RWPE1 (cell line): ENCODE data around the gene GART.
"Not testable (repeated sequence)": the region's sequence is repeated elsewhere in the genome, so short reads cannot be mapped to it uniquely, and the experiment has no call there.

ENCODE experiments used
- CTCF ChIA-PET: fragments of 350-600 bp; sonication (Branson Sonifier 250); formaldehyde crosslinking; extraction: SDS; loops from one replicate; lab custom pipeline; 2021; lab: Yijun Ruan, JAX
- POLR2A ChIA-PET: fragments of 400-600 bp; formaldehyde crosslinking; extraction: SDS; loops from one replicate; lab custom pipeline; 2020; ENCODE audit warnings: antibody characterized with exemption; ENCODE audit not compliant: low non-redundant PET; lab: Yijun Ruan, JAX
- DNase-seq: peaks from one replicate; pipeline ENCODE4 v3.0.0; 2012; ENCODE audit warnings: low spot score
- H3K27ac ChIP-seq: fragments of 450-650 bp; 2 replicates; pipeline ENCODE4 v1.5.1; 2017
- TF ChIP-seq, protein P1 (sequence below): fragments of 450-650 bp; conservative IDR thresholded peaks from 2 replicates; pipeline ENCODE4 v1.5.1; 2017; ENCODE audit warnings: low read depth, mild to moderate bottlenecking

GART gene

DNA sequence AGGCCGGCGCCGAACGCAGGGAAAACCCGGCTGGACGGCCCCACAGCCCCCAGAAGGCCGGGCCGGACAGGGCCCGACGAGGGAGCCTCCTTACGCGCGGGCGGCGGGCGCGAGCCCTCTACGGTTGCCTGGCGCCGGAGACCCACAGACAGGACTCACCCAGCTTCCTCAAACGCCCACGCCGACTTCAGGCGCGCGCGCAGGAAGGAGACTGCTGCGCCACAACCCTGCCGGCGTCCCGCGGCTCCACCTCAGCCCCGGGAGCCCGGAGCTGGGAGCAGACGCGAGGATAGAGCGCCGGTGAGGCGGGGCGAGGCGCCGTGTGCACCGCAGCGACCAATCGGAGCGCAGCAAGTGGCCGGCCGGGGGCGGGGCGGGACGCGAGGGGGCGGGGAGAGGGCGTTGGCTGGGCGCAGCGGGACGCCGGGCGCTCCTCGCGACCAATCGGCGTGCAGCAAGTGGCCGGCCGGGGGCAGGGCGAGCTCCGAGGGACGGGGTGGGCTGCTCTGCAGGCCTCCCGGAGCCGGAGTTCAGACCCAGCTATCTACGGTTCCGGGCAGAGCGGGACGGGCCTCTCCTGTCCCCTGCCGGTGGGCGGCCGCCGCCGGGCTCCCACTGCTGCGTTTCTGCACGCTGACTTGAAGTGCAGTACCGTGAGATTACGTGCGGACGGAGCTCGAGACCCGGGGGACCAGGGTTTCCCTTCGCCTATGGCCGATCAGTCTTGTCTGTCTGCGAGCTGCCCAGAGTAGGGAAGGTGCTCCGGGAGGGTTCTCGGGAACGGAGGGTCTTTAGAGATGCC lies 62.0 kb downstream of the GART start, which contains the start of gene TMEM50B:
TMEM50B (minus strand) TSS at position 296 of the 802 bp plus-strand sequence. CDS start 11,089 bp downstream, outside the sequence.
- ChIA-PET CTCF (interaction anchor here (0.5 to 0.6 kb wide), 3 partner anchors 20 to 363 kb away, joined by 3 to 5 read pairs (median 3); no protein-coding TSS in a partner anchor), POLR2A (interaction anchor here (0.6 to 1.5 kb wide), 4 partner anchors 12 to 119 kb away, joined by 4 to 8 read pairs (median 5); partner anchors contain the start of genes DNAJC28 and DONSON)
- peak within 1 kb of the TSS; percentile 95 for H3K27ac ChIP-seq
- TF ChIP-seq, protein P1, sequence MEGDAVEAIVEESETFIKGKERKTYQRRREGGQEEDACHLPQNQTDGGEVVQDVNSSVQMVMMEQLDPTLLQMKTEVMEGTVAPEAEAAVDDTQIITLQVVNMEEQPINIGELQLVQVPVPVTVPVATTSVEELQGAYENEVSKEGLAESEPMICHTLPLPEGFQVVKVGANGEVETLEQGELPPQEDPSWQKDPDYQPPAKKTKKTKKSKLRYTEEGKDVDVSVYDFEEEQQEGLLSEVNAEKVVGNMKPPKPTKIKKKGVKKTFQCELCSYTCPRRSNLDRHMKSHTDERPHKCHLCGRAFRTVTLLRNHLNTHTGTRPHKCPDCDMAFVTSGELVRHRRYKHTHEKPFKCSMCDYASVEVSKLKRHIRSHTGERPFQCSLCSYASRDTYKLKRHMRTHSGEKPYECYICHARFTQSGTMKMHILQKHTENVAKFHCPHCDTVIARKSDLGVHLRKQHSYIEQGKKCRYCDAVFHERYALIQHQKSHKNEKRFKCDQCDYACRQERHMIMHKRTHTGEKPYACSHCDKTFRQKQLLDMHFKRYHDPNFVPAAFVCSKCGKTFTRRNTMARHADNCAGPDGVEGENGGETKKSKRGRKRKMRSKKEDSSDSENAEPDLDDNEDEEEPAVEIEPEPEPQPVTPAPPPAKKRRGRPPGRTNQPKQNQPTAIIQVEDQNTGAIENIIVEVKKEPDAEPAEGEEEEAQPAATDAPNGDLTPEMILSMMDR, result peak; percentile 62
- peak; percentile 97 for DNase-seq

DNA sequence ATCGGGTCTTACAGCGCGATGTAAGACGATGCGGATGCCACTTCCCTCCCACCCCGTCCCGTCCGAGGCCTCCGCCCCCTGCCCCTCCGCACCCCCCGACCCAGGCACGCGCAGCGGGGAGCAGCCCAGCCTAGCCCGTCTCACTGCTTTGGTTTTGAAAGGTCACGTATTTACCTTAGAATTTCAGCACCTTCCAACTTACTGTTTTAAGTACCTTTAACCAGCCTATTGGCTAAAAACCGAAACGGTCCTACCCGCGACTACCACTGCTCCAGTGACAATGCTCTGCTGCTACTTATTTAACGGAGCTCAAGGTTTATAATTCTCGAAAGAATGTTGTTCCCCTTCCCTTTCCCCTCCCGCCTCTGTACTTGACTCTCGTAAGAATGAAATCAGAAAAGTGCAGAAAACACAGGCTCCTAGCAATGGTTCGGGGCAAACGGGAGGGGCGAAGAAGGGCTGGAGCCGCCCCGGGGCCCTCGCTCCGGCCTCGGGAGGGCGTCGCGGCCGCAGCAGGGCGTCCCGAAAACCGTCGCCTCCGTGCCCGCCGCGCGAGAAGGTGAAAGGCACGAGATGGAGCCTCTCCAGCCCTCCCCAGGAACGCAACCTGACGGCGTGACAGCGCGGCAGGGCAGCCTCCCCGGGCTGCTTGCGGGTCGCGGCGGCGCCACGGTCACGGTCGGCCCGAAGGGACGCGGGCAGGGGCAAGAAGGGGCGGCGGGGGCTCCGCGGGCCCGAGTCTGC lies 62.8 kb downstream of the GART start:
- ChIA-PET POLR2A (interaction anchor here (1.3 to 1.5 kb wide), 2 partner anchors 12 to 110 kb away, joined by 4 to 8 read pairs; partner anchors contain the start of genes DNAJC28 and DONSON), CTCF (interaction anchor here (0.5 kb wide), 1 partner anchor 232 kb away, joined by 5 read pairs; no protein-coding TSS in a partner anchor)
- TF ChIP-seq, protein P1, result no peak
- H3K27ac ChIP-seq, result peak overlapping the region; percentile 95
- DNase-seq, result peak; percentile 31

DNA sequence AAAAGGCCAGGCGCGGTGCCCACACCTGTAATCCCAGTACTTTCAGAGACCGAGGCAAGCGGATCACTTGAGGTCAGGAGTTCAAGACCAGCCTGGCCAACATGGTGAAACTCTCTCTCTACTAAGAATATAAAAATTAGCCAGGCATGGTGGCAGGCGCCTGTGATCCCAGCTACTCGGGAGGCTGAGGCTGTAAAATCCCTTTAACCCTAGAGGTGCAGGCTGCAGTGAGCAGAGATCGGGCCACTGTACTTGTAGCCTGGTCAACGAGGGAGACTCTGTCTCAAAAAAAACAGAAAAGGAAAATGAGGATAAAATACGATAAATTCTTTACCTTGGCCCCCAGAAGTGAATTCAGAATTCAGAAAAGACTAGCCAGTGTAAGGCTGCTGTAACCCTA lies 63.7 kb downstream of the GART start:
- H3K27ac ChIP-seq, result peak overlapping the region; percentile 48
- TF ChIP-seq, protein P1, result no peak
- no peak for DNase-seq

DNA sequence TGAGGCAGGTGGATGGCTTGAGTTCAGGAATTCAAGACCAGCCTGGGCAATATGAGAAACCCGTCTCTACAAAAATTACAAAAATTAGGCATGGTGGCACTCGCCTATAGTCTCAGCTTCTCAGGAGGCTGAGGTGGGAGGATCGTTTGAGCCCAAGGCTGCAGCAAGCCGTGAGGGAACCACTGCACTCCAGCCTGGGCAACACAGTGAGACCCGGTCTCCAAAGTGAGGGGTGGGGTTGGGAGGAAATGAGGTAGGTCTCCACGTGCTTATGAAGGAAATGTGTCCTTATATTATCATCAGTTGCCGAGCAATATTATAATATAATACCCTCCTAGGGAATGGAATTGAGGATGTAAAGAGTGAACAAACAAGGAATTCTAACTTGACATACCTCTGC lies 64.9 kb downstream of the GART start:
- POLR2A ChIA-PET, result interaction anchor here (0.7 kb wide), 1 partner anchor 94 kb away, joined by 3 read pairs; no protein-coding TSS in a partner anchor

More for the DNA sequence above, 63.7 kb downstream of the GART start:
- POLR2A ChIA-PET, result no interaction called here
- CTCF ChIA-PET, result no interaction called here

GRCh38 chr21:33473344-33473743 lies 68.6 kb downstream of the GART start:
- DNase-seq, result no peak
- CTCF ChIA-PET, result interaction anchor here (0.7 kb wide), 1 partner anchor 133 kb away, joined by 4 read pairs; no protein-coding TSS in a partner anchor
- TF ChIP-seq, protein P1, result no peak
- H3K27ac ChIP-seq, result no peak overlapping the region
- POLR2A ChIA-PET, result no interaction called here

More for the DNA sequence above, 64.9 kb downstream of the GART start:
- no peak overlapping the region; the same call in 1 of the 2 replicates for H3K27ac ChIP-seq
- CTCF ChIA-PET, result interaction anchor here (0.7 kb wide), 1 partner anchor 116 kb away, joined by 3 read pairs; no protein-coding TSS in a partner anchor
- TF ChIP-seq, protein P1, result no peak
- no peak for DNase-seq

- H3K27ac ChIP-seq, result no peak overlapping the region
- POLR2A ChIA-PET, result no interaction called here
- no peak for DNase-seq
Observed at GRCh38 chr21:33470701-33471100, 71.2 kb downstream of the GART start.

DNA sequence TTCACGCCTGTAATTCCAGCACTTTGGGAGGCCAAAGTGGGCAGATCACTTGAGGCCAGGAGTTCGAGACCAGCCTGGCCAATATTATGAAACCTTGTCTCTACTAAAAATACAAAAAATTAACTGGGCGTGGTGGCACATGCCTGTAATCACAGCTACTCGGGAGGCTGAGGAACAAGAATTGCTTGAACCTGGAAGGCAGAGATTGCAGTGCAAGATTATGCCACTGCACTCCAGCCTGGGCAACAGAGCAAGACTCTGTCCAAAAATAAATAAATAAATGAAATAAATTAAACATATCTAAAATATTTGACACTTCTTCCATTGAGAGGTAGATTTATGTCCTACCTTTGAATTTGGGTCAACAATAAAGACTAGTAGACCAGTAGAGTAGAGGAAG lies 72.7 kb downstream of the GART start:
- POLR2A ChIA-PET, CTCF ChIA-PET: not testable (repeated sequence)

More at GRCh38 chr21:33470701-33471100, 71.2 kb downstream of the GART start:
- CTCF ChIA-PET, result interaction anchor here (0.6 kb wide), 1 partner anchor 128 kb away, joined by 7 read pairs; no protein-coding TSS in a partner anchor
- TF ChIP-seq, protein P1, result no peak

More for the DNA sequence above, 72.7 kb downstream of the GART start:
- not testable (repeated sequence) for DNase-seq, H3K27ac ChIP-seq
